AG08395 (cell line): ENCODE measurements around the gene REXO2.

ENCODE experiments used
- DNase-seq: peaks from one replicate; pipeline ENCODE4 v3.0.0; 2012; ENCODE audit warnings: mixed read lengths, low spot score

REXO2 gene

GRCh38 chr11:114439229-114440120, at the start of gene REXO2:
TSS of gene REXO2 (plus strand) at chr11:114439467. CDS start at chr11:114439529, 62 bp downstream.
- DNase-seq, result peak; percentile 97

- no peak for DNase-seq
Measured at GRCh38 chr11:114392735-114393667, 46.3 kb upstream of the REXO2 start.

GRCh38 chr11:114395736-114396135, 43.5 kb upstream of the REXO2 start:
- no peak for DNase-seq

GRCh38 chr11:114396916-114397315, 42.4 kb upstream of the REXO2 start:
- DNase-seq, result no peak

- DNase-seq, result no peak
Measured at GRCh38 chr11:114397349-114397982, 41.8 kb upstream of the REXO2 start.

GRCh38 chr11:114398303-114398920, 40.9 kb upstream of the REXO2 start:
- DNase-seq, result no peak

- no peak for DNase-seq
Measured at GRCh38 chr11:114399490-114400215, 39.6 kb upstream of the REXO2 start.

GRCh38 chr11:114400216-114400914, 38.9 kb upstream of the REXO2 start, which contains the start of the genes C11orf71 and RBM7:
TSS of gene C11orf71 (minus strand) at chr11:114400511. CDS start at chr11:114400331, 180 bp downstream.
TSS of gene RBM7 (plus strand) at chr11:114400666. CDS start at chr11:114400672, 6 bp downstream.
- DNase-seq, result peak; percentile 98

- DNase-seq, result no peak
Measured at GRCh38 chr11:114400915-114401223, 38.4 kb upstream of the REXO2 start.

- DNase-seq, result no peak
Measured at GRCh38 chr11:114401311-114401710, 38.0 kb upstream of the REXO2 start.

GRCh38 chr11:114412946-114413345, 26.3 kb upstream of the REXO2 start:
- DNase-seq, result no peak

- DNase-seq, result no peak
Measured at GRCh38 chr11:114413958-114414357, 25.3 kb upstream of the REXO2 start.

GRCh38 chr11:114416441-114416961, 22.8 kb upstream of the REXO2 start:
- peak; percentile 48 for DNase-seq

GRCh38 chr11:114426280-114426679, 13.0 kb upstream of the REXO2 start:
- DNase-seq, result no peak

- no peak for DNase-seq
Measured at GRCh38 chr11:114430290-114430689, 9.0 kb upstream of the REXO2 start.

GRCh38 chr11:114432893-114433292, 6.4 kb upstream of the REXO2 start:
- DNase-seq, result no peak

GRCh38 chr11:114433376-114433775, 5.9 kb upstream of the REXO2 start:
- DNase-seq, result no peak

GRCh38 chr11:114438303-114438702, 964 bp upstream of the REXO2 start:
- DNase-seq, result no peak

- peak; percentile 12 for DNase-seq
Measured at GRCh38 chr11:114440121-114440860, 1.0 kb downstream of the REXO2 start.
